Peyer's patch (tissue), 4 donors: ENCODE measurements around the gene LAMA5.

Experiments used
- CTCF ChIP-seq, 6 experiments: fragments of 450-650 bp in 4 of 6; fragments of 200-600 bp in 2 of 6; sonication (generic) in 1 of 6; IDR thresholded peaks; one replicate each; pipeline ENCODE4 v1.5.1; 2017 to 2019; ENCODE audit warnings: antibody characterized with exemption in 6 of 6, mild to moderate bottlenecking in 3 of 6, moderate library complexity in 1 of 6
- POLR2A ChIP-seq, 2 donors: fragments of 450-650 bp; IDR thresholded peaks; one replicate each; pipeline ENCODE4 v1.5.1; 2017; ENCODE audit warnings: antibody characterized with exemption in 2 of 2, mild to moderate bottlenecking in 2 of 2, moderate library complexity in 2 of 2

- TF ChIP-seq CTCF (IDR thresholded peaks at IDR 0.05) (no peak), POLR2A (IDR thresholded peaks at IDR 0.05) (no peak)
Observed at GRCh38 chr20:62277253-62277652, 89.9 kb downstream of the LAMA5 start.
